HFFc6 (cell line): ENCODE data around the gene MRM3. TPM values are rescaled to one million over a fixed set of nuclear protein-coding genes. Genes with fewer than 3 reads are reported as not detected.

Source experiments
- DNase-seq: peaks from one replicate; pipeline ENCODE4 v3.0.0-alpha.2; 2018
- H3K27ac Mint-ChIP-seq: 2 replicates; pipeline ENCODE4 v1.8.0; 2020; ENCODE audit warnings: mild to moderate bottlenecking, mixed read lengths
- H3K27me3 Mint-ChIP-seq: 2 replicates; pipeline ENCODE4 v1.8.0; 2021; ENCODE audit warnings: mild to moderate bottlenecking, moderate library complexity, mixed read lengths; ENCODE audit not compliant: insufficient read depth
- H3K36me3 Mint-ChIP-seq: 2 replicates; pipeline ENCODE4 v1.8.0; 2021; ENCODE audit warnings: low read depth, mixed read lengths
- H3K4me1 Mint-ChIP-seq: 2 replicates; pipeline ENCODE4 v1.8.0; 2020; ENCODE audit warnings: low read depth, mixed read lengths
- H3K4me3 Mint-ChIP-seq: 2 replicates; pipeline ENCODE4 v1.8.0; 2020; ENCODE audit warnings: mild to moderate bottlenecking, moderate library complexity, mixed read lengths
- H3K9me3 Mint-ChIP-seq: 2 replicates; pipeline ENCODE4 v1.8.0; 2020; ENCODE audit warnings: mild to moderate bottlenecking, mixed read lengths
- total RNA-seq, 6 experiments: library from RNA; stranded (reverse); fragmentation: NEBNext Ultra II Directional; extraction: Animal tissue kit (Norgen Biotek cat#: 25700); gene quantifications; 2 replicates in 1 of 6; 3 replicates in 5 of 6; pipeline ENCODE4 v1.2.3, GENCODE V29; 2021
- TF ChIP-seq, protein P1 (sequence below): fragments of 200-600 bp; sonication (generic); IDR thresholded peaks from 2 replicates; pipeline ENCODE4 v1.5.0; 2021; ENCODE audit warnings: antibody characterized with exemption, mild to moderate bottlenecking

Gene MRM3
- total RNA-seq, 6 experiments from 2014 or later, result 10.9 to 13.4 (median 12.8) TPM

DNA sequence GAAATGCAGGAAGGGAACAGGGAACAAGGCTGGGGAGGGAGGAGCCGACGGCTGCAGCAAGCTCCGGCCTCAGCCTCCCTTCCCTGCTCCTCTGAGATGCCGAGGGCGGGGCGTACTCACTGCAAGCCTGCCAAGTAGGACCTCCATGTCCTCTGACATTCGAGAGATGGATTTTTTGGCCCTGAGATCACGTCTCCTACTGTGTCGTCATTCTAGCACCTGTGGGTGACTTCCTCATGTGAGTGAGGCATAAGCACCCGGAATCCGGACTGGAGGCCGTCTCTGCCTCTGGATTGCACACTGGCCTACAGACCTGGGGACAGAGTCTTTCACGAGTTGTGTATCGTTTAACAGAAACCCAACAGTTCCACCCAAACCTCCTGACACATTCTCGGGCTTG is 14.5 kb downstream of the MRM3 start:
- Mint-ChIP-seq H3K36me3 (peaks cover 33% of the 10 kb centered on the region), H3K4me1 (peaks cover 29% of the 10 kb centered on the region), H3K4me3 (no peak overlapping the region), H3K27ac (no peak overlapping the region), H3K9me3 (no peaks in the 10 kb centered on the region), H3K27me3 (peaks cover 29% of the 10 kb centered on the region)
- no peak for DNase-seq
- TF ChIP-seq, protein P1, sequence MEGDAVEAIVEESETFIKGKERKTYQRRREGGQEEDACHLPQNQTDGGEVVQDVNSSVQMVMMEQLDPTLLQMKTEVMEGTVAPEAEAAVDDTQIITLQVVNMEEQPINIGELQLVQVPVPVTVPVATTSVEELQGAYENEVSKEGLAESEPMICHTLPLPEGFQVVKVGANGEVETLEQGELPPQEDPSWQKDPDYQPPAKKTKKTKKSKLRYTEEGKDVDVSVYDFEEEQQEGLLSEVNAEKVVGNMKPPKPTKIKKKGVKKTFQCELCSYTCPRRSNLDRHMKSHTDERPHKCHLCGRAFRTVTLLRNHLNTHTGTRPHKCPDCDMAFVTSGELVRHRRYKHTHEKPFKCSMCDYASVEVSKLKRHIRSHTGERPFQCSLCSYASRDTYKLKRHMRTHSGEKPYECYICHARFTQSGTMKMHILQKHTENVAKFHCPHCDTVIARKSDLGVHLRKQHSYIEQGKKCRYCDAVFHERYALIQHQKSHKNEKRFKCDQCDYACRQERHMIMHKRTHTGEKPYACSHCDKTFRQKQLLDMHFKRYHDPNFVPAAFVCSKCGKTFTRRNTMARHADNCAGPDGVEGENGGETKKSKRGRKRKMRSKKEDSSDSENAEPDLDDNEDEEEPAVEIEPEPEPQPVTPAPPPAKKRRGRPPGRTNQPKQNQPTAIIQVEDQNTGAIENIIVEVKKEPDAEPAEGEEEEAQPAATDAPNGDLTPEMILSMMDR, result no peak

DNA sequence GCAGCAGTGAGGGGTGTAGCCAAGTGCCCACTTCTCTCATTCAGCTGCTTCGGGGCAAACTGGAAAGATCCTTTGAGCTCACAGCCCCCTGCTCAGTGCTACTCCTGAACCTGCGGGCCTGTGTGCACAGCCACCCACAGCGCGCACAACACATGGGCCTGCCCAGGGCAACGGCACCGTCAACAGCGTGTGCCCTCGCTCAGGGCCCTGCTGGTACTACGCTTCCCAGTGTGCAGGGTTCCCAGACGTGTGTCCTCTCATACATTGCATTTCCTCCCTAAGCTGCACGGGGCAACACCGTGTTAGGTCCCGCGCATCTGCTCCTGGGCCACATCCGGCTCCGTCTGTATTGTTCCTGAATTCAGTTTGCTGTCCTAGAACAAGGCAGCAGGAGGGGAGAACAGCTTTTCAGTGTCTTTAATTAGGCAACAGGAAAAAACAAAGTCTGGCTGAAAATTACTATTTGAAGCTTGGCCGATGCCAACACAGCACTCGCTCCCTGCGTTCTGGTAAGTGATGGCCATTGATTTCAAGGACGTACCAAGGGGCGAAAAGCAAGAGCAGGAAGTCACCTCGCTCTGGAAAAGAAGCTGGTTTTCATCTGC is 15.2 kb downstream of the MRM3 start:
- TF ChIP-seq, protein P1, result no peak
- Mint-ChIP-seq H3K9me3 (no peaks in the 10 kb centered on the region), H3K27ac (no peak overlapping the region), H3K36me3 (peaks cover 30% of the 10 kb centered on the region), H3K4me1 (peaks cover 29% of the 10 kb centered on the region), H3K27me3 (peaks cover 29% of the 10 kb centered on the region), H3K4me3 (no peak overlapping the region)
- no peak for DNase-seq

DNA sequence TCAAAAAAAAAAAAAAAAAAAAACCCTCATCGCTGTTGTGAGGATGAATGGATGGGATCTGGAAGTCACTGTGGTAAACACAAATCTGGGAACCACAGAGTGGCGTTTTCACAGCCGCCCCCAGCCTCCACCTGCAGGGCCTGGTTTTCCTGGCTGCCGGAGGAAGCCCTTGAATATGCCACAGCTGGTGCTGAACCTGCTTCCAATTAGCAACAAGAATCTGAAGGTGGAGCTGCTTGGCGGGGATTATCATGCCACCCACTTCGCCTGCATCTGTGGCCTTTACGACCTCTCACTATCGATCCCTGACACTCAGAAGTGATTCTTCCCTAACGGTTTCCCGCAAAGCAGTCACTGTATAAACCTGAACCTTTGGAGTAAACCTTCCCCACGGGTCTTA is 16.1 kb downstream of the MRM3 start:
- TF ChIP-seq, protein P1, result no peak
- Mint-ChIP-seq H3K4me1 (peaks cover 22% of the 10 kb centered on the region), H3K4me3 (no peak overlapping the region), H3K9me3 (no peaks in the 10 kb centered on the region), H3K36me3 (peaks cover 30% of the 10 kb centered on the region), H3K27ac (no peak overlapping the region), H3K27me3 (peaks cover 28% of the 10 kb centered on the region)
- no peak for DNase-seq

DNA sequence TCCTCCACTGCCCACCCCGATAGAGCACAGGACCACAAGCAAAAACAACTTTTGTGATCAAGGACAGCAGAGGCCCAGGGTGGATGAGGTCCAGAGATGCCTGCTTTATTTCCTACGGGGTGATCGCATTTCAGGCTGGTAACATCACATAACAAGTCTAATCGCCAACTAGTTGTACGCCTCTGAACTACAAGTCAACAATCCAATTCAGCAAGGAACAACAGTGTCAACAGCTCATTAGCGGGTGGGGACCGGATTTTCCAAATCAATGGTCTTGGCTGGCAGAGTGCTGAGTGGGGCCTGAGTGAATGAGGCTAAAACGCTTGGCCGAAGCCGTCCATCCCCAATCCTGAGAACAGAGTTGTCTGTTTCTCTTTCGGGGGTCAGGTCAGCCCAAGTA is 17.1 kb downstream of the MRM3 start:
- Mint-ChIP-seq H3K27me3 (peaks cover 19% of the 10 kb centered on the region), H3K4me3 (no peak overlapping the region), H3K27ac (no peak overlapping the region), H3K9me3 (no peaks in the 10 kb centered on the region), H3K36me3 (peaks cover 30% of the 10 kb centered on the region), H3K4me1 (peaks cover 15% of the 10 kb centered on the region)
- DNase-seq, result no peak
- TF ChIP-seq, protein P1, result no peak

DNA sequence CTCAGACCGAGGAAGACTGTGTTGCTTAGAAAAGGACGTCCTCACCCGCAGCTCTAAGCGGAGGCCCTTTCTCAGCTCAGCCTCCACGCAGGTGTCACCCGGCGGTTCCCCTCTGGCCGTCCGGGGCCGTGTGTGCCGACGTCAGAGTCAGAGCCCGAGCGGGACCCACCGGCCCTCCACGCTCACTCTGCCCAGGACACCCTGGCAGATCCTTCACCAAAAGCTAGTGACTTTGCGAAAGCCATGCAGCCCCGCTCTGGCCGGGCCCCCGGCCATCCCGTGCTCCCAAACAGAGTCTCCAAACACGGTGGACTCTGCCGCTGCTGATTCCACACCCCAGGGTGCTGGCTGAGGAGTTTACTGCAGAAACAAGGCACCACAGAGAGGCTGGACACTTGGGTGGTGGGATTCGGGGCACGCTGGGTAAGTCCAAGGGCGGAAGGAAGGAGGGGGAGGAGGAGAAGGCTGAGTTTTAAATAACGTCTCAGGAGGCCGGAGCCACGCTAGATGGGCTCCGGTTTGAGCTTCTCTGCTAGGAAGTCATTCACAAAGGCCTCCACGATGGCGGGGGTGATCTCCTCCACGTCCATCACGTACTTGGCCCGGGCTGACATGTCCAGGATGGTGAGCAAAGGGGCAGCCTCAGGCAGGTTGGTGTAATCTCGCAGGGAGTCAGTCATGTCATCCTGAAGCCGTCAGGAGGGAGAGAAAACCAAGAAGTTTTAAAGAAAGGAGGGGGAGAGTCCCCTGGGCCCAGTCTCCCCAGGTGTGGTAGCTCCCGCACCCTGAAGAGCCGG is 18.5 kb downstream of the MRM3 start:
- TF ChIP-seq, protein P1, result no peak
- Mint-ChIP-seq H3K4me3 (no peak overlapping the region; the same call in 1 of the 2 replicates), H3K9me3 (no peaks in the 10 kb centered on the region), H3K27me3 (peaks cover 16% of the 10 kb centered on the region), H3K27ac (no peak overlapping the region), H3K4me1 (peaks cover 1% of the 10 kb centered on the region; the same call in 1 of the 2 replicates), H3K36me3 (peaks cover 26% of the 10 kb centered on the region)
- DNase-seq, result no peak
